Myocyte (in vitro differentiated cells): ENCODE results near the gene SCUBE3. TPM values are rescaled to one million over a fixed set of nuclear protein-coding genes. Genes with fewer than 3 reads are reported as not detected.

ENCODE experiments used
- DNase-seq: peaks from one replicate; pipeline ENCODE4 v3.0.0-alpha.2; 2012; ENCODE audit warnings: low read depth
- total RNA-seq: library from RNA; depleted of rRNA; stranded (reverse); fragments of >200 nt; gene quantifications from 2 replicates; pipeline ENCODE4 v1.2.3, GENCODE V29; 2014

Gene SCUBE3
- total RNA-seq, 1 donor from 2014 or later = 0.03 TPM

DNA sequence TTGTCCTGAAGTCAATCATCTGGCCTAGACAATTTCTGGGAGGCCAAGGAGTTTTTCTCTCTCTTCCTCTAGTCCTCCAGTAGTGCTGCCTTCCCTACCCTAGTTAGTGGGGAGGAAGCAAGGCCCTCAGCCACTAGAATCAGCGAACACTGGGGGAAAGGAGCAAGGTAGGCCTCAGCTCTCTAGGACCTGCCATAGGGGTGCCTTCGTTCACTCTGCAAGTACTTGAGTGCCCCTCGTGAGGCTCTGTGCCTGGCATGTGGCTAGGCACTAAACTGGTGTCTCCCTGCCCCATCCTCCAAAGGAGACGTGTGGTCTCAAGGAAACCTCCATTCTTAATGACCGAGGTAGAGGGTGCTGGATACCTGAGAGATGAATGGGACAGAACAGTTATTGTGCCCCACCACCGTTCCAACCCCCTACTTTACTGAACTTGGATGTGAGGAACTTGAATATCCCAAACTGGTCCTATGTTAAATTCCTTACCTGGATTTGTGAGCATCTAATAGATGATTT is 84.9 kb downstream of the SCUBE3 start:
- no peak for DNase-seq

DNA sequence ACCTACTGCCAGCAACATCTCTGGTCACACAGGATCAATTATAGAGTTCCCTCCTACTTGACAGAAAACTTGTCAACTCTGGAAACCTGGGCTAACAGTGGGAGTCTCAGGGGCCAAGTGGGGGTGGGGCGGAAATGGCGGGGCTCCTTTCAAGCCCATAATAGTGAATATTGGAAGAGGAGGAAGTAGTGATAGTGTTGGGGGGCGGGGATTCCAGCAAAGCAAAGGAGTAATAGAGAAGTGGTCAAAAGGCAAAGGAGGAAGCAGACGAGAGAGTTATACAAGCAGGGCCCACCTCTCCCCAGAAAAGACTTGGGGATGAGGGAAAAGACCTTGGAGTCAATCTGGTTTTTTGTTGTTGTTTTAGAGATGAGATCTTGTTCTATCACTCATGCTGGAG is 85.9 kb downstream of the SCUBE3 start:
- DNase-seq = no peak

DNA sequence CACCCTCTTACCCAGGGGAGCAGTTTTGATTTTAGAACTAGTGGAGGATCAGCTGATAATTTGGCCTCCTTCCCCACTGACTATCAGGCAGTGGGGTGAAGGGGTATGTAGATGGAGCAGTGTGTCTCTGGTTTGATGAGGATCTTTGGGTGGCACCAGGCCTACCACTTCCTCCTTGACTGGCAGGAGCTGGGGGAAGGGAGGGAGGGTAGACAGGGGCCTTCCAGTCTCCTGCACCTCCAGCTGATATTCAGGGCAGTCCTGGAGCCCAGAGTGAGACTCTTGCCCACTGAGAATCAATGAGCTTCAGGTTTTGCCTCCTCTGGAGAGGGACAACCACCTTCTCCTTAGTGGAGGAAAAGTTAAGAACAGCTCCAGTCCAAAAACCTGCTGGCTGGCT is 87.1 kb downstream of the SCUBE3 start:
- no peak for DNase-seq

Other genes starting within 250 kb of the SCUBE3 start
- not detected in 2 replicates for gene TCP11, start 72.6 kb upstream of the SCUBE3 start, total RNA-seq
- 15.7 and 22.1 TPM in 2 replicates for gene ZNF76, start 45.8 kb downstream of the SCUBE3 start, total RNA-seq
- gene DEF6, start 83.9 kb downstream of the SCUBE3 start, total RNA-seq = 0.31 TPM in 1 of 2 replicates, not detected in the other
- gene PPARD, start 128.6 kb downstream of the SCUBE3 start, total RNA-seq = 9.4 and 20.0 TPM in 2 replicates
- 11.8 and 18.3 TPM in 2 replicates for gene FANCE, start 238.4 kb downstream of the SCUBE3 start, total RNA-seq